Measurements from ENCODE around the gene GJA4.

Gene GJA4

DNA sequence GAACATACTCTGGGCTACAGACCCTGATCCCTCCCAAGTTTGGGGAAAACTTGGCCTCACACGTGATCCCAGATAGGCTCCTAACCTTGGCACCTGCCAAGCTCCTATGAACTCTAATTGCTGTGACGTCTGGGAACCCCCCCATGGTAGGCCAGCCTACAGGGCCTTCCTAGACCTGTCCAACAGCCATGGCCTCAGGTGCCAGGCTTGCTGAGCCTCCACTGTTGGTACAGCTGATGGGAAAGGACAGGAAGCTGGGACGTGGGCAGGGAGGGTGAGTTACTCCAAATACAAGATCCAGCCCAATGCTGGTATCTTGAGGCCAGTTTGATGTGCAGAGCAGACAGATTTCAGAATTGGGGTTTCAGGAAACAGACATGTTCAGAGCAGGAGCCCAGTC, 47.6 kb downstream of the GJA4 start:
- no peak for DNase-seq

DNA sequence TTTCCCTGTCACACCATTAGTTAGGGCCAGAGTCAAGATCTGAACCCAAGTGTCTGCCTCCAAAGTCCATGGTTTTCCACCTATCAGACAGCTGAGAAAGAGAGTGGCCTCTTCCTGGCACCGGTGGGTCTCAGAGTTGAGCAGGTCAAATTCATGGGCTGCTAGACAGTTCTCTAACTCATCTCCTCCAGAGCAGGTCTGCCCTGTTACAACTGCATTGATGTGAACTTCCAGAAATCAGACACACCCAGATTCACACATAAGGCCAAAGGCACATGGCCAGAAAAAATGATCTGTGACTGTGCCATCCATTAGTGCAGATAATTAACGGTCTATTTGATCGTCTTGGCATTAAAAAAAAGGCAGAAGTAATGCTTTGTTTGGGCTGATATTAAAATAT, 49.3 kb downstream of the GJA4 start:
- no peak for DNase-seq

DNA sequence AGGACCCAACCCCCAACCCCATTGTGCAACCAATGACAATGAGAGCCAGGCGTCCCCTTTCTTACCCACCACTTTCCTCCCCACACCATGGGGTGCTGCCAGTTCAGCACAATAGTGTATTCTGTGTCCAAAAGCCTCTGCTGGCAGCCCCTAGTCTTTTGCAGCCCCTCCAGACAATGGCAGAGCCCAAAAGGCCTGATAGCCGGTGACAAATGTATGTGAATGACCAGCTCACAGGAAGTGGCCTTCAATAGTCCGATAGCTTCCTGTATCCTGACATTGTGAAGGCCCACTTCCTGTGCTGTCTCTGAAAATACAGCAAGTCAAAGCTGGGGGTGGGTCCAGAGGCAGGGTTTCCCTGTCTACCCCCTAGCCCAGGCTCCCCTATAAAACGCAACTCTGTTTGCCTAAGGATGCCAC, 50.2 kb downstream of the GJA4 start:
- DNase-seq = peak in 1 of 2 donors; percentile 7

DNA sequence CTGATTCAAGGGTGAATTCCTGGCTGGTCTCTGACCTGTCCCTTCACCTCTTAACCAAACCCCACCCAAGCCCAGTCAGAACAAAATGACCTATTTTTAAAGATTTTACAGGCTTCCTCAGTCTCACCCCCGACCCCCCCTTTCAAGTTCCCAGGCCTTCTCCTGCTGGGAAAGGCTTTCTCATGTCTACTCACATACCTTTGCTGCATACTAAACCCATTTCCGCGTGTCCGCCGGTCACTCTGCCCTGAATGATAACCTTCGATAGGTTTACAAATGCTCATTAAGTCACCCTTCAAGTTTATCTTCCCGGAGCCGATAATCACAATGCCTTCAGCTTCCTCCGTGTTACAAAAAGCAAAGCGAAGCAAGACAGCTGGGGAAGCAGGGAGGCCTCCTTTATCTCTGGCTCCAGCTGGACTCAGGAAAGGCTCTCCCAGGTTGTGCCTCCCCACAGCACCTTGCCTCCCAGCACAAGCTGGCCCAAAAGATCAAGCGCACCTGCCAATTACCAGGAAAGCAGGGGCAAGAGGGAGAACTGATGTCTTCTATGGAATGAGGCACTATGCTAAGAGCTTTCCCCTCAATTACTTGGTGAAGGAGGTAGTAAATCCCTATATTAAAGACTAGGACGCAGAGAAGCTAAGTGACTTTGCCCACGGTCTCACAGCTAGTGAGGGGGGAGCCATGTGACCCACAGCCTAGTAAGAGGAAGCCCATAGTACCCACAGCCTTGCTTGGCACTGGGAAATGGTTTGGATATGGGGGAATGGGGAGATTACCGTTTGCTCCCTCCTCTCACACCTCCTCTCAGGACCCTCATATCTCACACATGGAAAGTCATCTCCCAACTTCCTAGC, 50.8 kb downstream of the GJA4 start:
- DNase-seq = no peak

DNA sequence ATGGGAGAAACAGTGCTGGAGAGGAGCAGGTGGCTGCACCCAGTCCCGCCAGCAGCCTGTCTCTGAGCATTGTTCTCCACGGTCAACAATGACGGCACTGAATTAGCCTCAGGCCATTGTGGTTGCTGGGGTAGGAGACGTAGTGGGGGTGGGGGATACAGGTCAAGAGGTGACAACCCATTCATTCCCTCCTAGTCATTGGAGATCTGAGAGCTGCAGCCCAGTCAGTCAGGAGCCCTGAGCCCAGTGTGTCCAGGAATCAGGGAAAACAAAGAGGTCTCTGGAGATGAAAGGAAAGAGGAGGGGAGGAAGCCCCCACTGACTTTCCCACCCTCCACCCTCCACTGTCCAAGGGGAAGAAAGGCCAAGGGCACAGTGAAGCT, 51.4 kb downstream of the GJA4 start:
- peak in 1 of 2 donors; percentile 13 for DNase-seq

All from hippocampal formation (tissue), 2 donors.